CD4-positive, alpha-beta T cell (primary cell): ENCODE results near the gene ZNF835. TPM values are rescaled to one million over a fixed set of nuclear protein-coding genes. Genes with fewer than 3 reads are reported as not detected.

Experiments
- ATAC-seq: fragments of 200-7000 bp; cut with Tn5 transposase; one replicate; pipeline ENCODE4 v1.10.0; 2022; ENCODE audit warnings: mild to moderate bottlenecking; ENCODE audit not compliant: poor library complexity
- CTCF ChIA-PET: fragments of 350-600 bp; sonication (Branson Sonifier 250); formaldehyde crosslinking; loops from one replicate; lab custom pipeline; 2021; ENCODE audit warnings: antibody characterized with exemption, inconsistent platforms; lab: Charles Lee
- POLR2A ChIA-PET: fragments of 350-600 bp; sonication (Branson Sonifier 250); formaldehyde crosslinking; loops from one replicate; lab custom pipeline; 2021; ENCODE audit warnings: antibody characterized with exemption, inconsistent platforms; lab: Charles Lee
- DNase-seq, 14 experiments: peaks; one replicate each; pipeline ENCODE4 v3.0.0-alpha.2; 2013 to 2020; ENCODE audit warnings: mixed read lengths in 2 of 14
- H3K27ac ChIP-seq, 2 donors: one replicate each; pipeline versions ENCODE4 v1.5.1 to v1.7.0; 2013; ENCODE audit warnings: low read length in 2 of 2, low read depth in 1 of 2, mild to moderate bottlenecking in 1 of 2
- H3K27me3 ChIP-seq, 2 experiments: 1 replicate in 1 of 2; 2 replicates in 1 of 2; pipeline versions ENCODE4 v1.6.1 to v1.7.0; 2013; ENCODE audit warnings: low read length in 2 of 2, control low read depth in 1 of 2, mild to moderate bottlenecking in 1 of 2, moderate library complexity in 1 of 2; ENCODE audit not compliant: insufficient read depth in 2 of 2, control insufficient read depth in 1 of 2
- H3K36me3 ChIP-seq: one replicate; pipeline ENCODE4 v1.6.1; 2013; ENCODE audit warnings: low read length, control low read depth; ENCODE audit not compliant: insufficient read depth
- H3K4me1 ChIP-seq: one replicate; pipeline ENCODE4 v1.6.1; 2013; ENCODE audit warnings: low read length, control low read depth; ENCODE audit not compliant: insufficient read depth
- H3K4me3 ChIP-seq: one replicate; pipeline ENCODE4 v1.5.1; 2013; ENCODE audit warnings: mild to moderate bottlenecking, low read length, moderate library complexity
- H3K9me3 ChIP-seq, 2 experiments: 1 replicate in 1 of 2; 2 replicates in 1 of 2; pipeline versions ENCODE4 v1.6.1 to v1.7.0; 2013; ENCODE audit warnings: low read length in 2 of 2, mild to moderate bottlenecking in 2 of 2, control low read depth in 1 of 2, moderate library complexity in 1 of 2; ENCODE audit not compliant: control insufficient read depth in 1 of 2, insufficient read depth in 1 of 2
- H3K27ac Mint-ChIP-seq: one replicate; pipeline ENCODE4 v1.8.0; 2020; ENCODE audit warnings: mixed read lengths
- H3K27me3 Mint-ChIP-seq: one replicate; pipeline ENCODE4 v1.8.0; 2021; ENCODE audit warnings: mixed read lengths
- H3K36me3 Mint-ChIP-seq: one replicate; pipeline ENCODE4 v1.8.0; 2021; ENCODE audit warnings: low read depth, mixed read lengths
- H3K4me1 Mint-ChIP-seq: one replicate; pipeline ENCODE4 v1.8.0; 2021; ENCODE audit warnings: low read depth, mixed read lengths
- H3K4me3 Mint-ChIP-seq: one replicate; pipeline ENCODE4 v1.8.0; 2020; ENCODE audit warnings: mild to moderate bottlenecking, mixed read lengths
- H3K9me3 Mint-ChIP-seq: one replicate; pipeline ENCODE4 v1.8.0; 2020; ENCODE audit warnings: mixed read lengths
- intact Hi-C, 2 experiments: fragments of 100-400 bp; cut with DNase I in 1 of 2; cut with micrococcal nuclease in 1 of 2; formaldehyde crosslinking; loops; one replicate each; pipeline versions ENCODE4 v1.15.1 to v1.9.0; 2023 to 2025; cut with DNase I, micrococcal nuclease
- total RNA-seq, 174 experiments: library from RNA in 2 of 174; stranded (reverse) in 2 of 174; gene quantifications; one replicate each; pipeline ENCODE4 v1.2.3 and lab custom pipeline; 2021 to 2026
- TF ChIP-seq, protein P1 (sequence below): fragments of 200-600 bp; IDR thresholded peaks from one replicate; pipeline ENCODE4 v1.8.0; 2022; ENCODE audit warnings: antibody characterized with exemption, mild to moderate bottlenecking

The ZNF835 gene
- total RNA-seq, 2 experiments from 2014 or later = 0.82 to 1.1 TPM

DNA sequence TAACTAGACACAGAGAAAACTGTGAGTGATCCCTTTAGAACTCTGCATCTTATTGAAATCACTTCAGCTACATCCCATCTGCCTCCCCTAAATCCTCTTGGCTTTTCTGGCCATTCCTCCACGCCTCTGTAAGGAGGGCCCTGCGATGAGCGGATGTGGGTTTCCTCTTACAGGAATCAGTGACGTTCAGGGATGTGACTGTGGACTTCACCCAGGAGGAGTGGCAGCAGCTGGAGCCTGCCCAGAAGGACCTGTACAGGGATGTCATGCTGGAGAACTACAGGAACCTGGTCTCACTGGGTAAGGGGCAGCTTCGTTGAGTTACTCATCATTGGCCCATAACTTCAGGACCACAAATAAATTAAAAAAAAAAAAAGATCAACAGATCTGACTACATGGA is 57.9 kb downstream of the ZNF835 start:
- intact Hi-C loops = no loop called here
- Mint-ChIP-seq H3K27me3 (no peaks in the 10 kb centered on the region), H3K9me3 (peaks cover 37% of the 10 kb centered on the region), H3K27ac (no peak overlapping the region), H3K36me3 (peaks cover 99% of the 10 kb centered on the region), H3K4me1 (no peaks in the 10 kb centered on the region), H3K4me3 (no peak overlapping the region)
- CTCF ChIA-PET = no interaction called here
- Histone ChIP-seq H3K27me3 (no peaks in the 10 kb centered on the region), H3K4me3 (no peak overlapping the region), H3K4me1 (no peaks in the 10 kb centered on the region), H3K36me3 (peaks cover 26% of the 10 kb centered on the region), H3K27ac (no peak overlapping the region), H3K9me3 (peaks cover 41 to 99% of the 10 kb centered on the region in 2 experiments)
- TF ChIP-seq, protein P1, sequence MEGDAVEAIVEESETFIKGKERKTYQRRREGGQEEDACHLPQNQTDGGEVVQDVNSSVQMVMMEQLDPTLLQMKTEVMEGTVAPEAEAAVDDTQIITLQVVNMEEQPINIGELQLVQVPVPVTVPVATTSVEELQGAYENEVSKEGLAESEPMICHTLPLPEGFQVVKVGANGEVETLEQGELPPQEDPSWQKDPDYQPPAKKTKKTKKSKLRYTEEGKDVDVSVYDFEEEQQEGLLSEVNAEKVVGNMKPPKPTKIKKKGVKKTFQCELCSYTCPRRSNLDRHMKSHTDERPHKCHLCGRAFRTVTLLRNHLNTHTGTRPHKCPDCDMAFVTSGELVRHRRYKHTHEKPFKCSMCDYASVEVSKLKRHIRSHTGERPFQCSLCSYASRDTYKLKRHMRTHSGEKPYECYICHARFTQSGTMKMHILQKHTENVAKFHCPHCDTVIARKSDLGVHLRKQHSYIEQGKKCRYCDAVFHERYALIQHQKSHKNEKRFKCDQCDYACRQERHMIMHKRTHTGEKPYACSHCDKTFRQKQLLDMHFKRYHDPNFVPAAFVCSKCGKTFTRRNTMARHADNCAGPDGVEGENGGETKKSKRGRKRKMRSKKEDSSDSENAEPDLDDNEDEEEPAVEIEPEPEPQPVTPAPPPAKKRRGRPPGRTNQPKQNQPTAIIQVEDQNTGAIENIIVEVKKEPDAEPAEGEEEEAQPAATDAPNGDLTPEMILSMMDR = no peak
- POLR2A ChIA-PET = no interaction called here
- DNase-seq (no peak), ATAC-seq (no peak)

DNA sequence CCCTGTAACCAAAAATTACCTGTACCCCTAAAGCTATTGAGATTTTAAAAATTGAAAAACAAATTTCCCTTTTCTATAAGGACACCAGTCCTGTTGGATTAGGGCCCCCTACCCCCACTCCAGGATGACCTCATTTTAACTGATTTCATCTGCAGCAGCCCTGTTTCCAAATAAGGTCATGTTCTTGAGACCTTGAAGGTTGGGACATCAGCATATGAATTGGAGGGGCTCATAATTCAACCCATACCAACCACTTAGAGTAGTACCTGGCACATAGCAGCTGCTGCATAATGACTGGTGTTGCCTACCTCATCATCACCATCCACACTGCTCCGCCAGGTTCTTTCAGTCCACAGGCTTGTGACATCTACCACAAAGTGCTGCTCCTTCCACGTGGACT is 58.8 kb downstream of the ZNF835 start:
- no peak for DNase-seq
- no peak overlapping the region for H3K4me3 Mint-ChIP-seq

More for the DNA sequence above, 58.8 kb downstream of the ZNF835 start:
- ChIA-PET POLR2A (no interaction called here), CTCF (no interaction called here)
- no peak overlapping the region for H3K27ac ChIP-seq
- no peaks in the 10 kb centered on the region for H3K27me3 ChIP-seq
- no peaks in the 10 kb centered on the region for H3K4me1 Mint-ChIP-seq
- no peak overlapping the region for H3K27ac Mint-ChIP-seq
- H3K9me3 Mint-ChIP-seq = peaks cover 44% of the 10 kb centered on the region
- peaks cover 99% of the 10 kb centered on the region for H3K36me3 Mint-ChIP-seq
- no peaks in the 10 kb centered on the region for H3K27me3 Mint-ChIP-seq
- ATAC-seq = no peak
- peaks cover 19% of the 10 kb centered on the region for H3K36me3 ChIP-seq
- H3K4me1 ChIP-seq = no peaks in the 10 kb centered on the region
- no peak overlapping the region for H3K4me3 ChIP-seq
- intact Hi-C loops = no loop called here
- TF ChIP-seq, protein P1 = no peak
- H3K9me3 ChIP-seq = peaks cover 40 to 99% of the 10 kb centered on the region in 2 experiments

Other genes starting within 250 kb of the ZNF835 start
- 1 to 10 TPM; 3.6 to 4.1 TPM for gene ZNF667, start 194.4 kb downstream of the ZNF835 start, total RNA-seq
- gene ZNF471, start 163.9 kb downstream of the ZNF835 start, total RNA-seq = 1 to 10 TPM; 2.2 to 2.5 TPM
- gene ZFP28, start 132.8 kb downstream of the ZNF835 start, total RNA-seq = 1 to 10 TPM; 3.5 to 4.5 TPM
- gene ZNF470, start 104.3 kb downstream of the ZNF835 start, total RNA-seq = under 1 TPM; 0.56 to 0.85 TPM
- gene ZNF71, start 76.5 kb downstream of the ZNF835 start, total RNA-seq = 1 to 10 TPM; 2.2 TPM
- not detected for gene SMIM17, start 28.6 kb downstream of the ZNF835 start, total RNA-seq
- gene PEG3, start 169.0 kb upstream of the ZNF835 start, total RNA-seq = under 1 TPM in 1 of 2 experiments, not detected in 1; 0.06 TPM
- not detected for gene ZIM2, start 169.0 kb upstream of the ZNF835 start, total RNA-seq